Measurements from ENCODE around the gene ETFDH.

GRCh38 chr4:158644760-158645159 is 27.3 kb upstream of the ETFDH start:
- TF ChIP-seq CTCF (IDR thresholded peaks at IDR 0.05 in 2 of 3, conservative IDR thresholded peaks at IDR 0.05 in 1 of 3; ENCODE audit: insufficient read depth in 2 of 3, low read depth in 1 of 3, low read length in 3 of 3) (no peak), ZNF609 (CRISPR knock-in tag; IDR thresholded peaks at IDR 0.05; ENCODE audit: borderline replicate concordance) (no peak), JUN (IDR thresholded peaks at IDR 0.05; ENCODE audit: borderline replicate concordance, low read depth, low read length) (no peak), JUN (CRISPR knock-in tag; IDR thresholded peaks at IDR 0.05; ENCODE audit: borderline replicate concordance) (no peak), E2F6 (IDR thresholded peaks at IDR 0.05; ENCODE audit: borderline replicate concordance in 1 of 2, extremely low read depth in 1 of 2, insufficient read depth in 1 of 2, insufficient read length in 1 of 2, low read depth in 1 of 2, low read length in 1 of 2, poor library complexity in 1 of 2, severe bottlenecking in 1 of 2) (no peak), TSHZ1 (CRISPR knock-in tag; IDR thresholded peaks at IDR 0.05) (no peak), NONO (IDR thresholded peaks at IDR 0.05; ENCODE audit: low read depth in 2 of 2, low read length in 1 of 2) (no peak), MECOM (CRISPR knock-in tag; IDR thresholded peaks at IDR 0.05) (no peak), USF2 (CRISPR knock-in tag; IDR thresholded peaks at IDR 0.05) (no peak), POLR3A (IDR thresholded peaks at IDR 0.05; ENCODE audit: borderline replicate concordance, extremely low read depth, insufficient read depth, insufficient read length) (no peak), TBL1XR1 (IDR thresholded peaks at IDR 0.05; ENCODE audit: low read length in 2 of 2) (no peak), TAF1 (IDR thresholded peaks at IDR 0.05; ENCODE audit: control insufficient read depth, extremely low read depth, insufficient read depth, low read length, severe bottlenecking) (no peak), PHF8 (IDR thresholded peaks at IDR 0.05; ENCODE audit: borderline replicate concordance, low read length) (no peak), CHD4 (IDR thresholded peaks at IDR 0.05; ENCODE audit: insufficient read depth, insufficient replicate concordance, low read depth, low read length, poor library complexity, severe bottlenecking) (no peak)

Measured in K562 (cell line).